CD1c-positive myeloid dendritic cell (primary cell): ENCODE data around the gene FAM53A.
"Not testable (repeated sequence)": the region's sequence is repeated elsewhere in the genome, so short reads cannot be mapped to it uniquely, and the experiment has no call there.

Source experiments
- DNase-seq: peaks from one replicate; pipeline ENCODE4 v3.0.0-alpha.2; 2016; ENCODE audit errors: extremely low spot score

Gene FAM53A

GRCh38 chr4:1622956-1623355 is 61.2 kb downstream of the FAM53A start:
- no peak for DNase-seq

GRCh38 chr4:1622238-1622637 is 61.9 kb downstream of the FAM53A start:
- DNase-seq: no peak

DNA sequence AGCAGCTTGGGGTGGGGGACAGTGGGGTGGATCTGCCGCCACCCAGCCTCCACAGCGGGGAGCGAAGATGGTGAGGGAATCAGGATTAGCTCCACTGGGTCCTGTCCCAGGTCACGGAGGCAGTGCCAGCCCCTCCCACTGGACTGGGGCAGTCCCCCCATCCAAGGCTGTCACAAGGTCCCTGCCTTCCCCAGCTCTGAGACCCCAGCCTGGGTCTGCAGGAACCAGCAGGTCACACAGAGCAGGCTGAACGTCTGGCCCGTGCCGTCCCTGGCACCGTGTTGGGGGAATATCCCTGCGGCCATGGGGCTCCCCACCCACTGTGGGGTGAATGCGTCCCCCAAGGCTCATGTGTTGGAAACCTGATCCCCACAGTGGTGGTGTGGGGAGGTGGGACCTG is 62.6 kb downstream of the FAM53A start:
- no peak for DNase-seq

DNA sequence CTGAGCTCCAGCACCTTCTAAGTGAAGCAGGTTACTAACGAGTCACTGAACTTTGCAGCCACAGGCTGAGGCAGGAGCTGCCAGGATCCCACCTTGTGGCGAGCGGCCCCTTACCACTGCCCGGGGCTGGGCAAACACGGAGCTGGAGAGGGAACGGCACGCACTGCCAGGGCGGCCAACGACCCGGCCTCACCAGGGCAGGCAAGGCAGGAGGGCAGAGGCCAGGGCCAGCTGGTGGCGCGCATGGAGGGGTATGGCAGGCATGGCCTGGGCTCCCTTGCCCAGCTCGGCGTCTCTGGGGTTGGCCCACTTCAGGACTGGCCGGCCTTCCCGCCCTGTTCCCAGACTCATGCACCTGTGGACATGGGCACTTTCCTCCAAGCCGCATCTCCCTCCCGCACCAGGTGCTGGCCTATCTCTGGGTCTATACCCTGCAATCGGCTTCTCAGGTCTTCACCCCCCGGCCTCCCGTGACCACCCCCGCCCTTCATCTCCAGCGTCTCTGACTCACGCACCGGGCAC is 64.9 kb downstream of the FAM53A start:
- DNase-seq: no peak

- DNase-seq: no peak
These were observed 65.7 kb downstream of the FAM53A start for GRCh38 chr4:1618438-1618837.

- no peak for DNase-seq
These were observed 67.6 kb downstream of the FAM53A start for GRCh38 chr4:1616557-1616930.

DNA sequence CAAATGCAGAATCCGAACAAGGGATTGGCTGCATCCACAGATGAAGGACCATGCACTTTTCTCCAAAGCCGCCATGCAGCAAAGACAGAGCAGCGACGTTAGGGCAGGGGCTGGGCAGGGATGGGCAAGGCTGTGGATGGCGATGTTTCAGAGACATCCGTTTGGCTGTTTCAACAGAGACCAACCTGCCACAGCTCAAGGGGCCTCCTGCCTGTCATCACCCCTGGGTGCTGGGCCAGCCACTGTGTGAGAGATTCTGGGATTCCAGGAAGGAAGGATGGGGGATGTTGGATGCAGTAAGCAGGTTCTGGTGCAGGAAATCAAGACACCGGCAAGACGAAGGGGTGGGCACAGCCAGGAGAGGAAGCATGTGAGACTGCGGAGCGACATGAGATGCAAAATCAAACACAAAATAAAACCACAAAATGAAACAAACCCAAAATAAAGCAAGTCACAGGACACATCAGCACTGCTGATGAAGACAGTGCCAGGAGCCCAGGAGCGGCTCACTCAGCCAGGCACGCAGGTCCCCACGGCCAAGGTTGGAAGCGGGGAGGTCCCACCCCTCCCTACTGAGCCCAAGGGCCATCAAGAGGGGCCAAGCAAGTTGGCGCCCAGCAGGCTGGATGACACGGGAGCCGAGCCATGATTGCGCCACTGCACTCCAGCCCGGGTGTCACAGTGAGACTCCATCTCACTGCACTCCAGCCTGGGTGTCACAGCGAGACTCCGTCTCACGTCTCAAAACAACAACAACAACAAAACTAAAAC is 68.1 kb downstream of the FAM53A start:
- DNase-seq: no peak

DNA sequence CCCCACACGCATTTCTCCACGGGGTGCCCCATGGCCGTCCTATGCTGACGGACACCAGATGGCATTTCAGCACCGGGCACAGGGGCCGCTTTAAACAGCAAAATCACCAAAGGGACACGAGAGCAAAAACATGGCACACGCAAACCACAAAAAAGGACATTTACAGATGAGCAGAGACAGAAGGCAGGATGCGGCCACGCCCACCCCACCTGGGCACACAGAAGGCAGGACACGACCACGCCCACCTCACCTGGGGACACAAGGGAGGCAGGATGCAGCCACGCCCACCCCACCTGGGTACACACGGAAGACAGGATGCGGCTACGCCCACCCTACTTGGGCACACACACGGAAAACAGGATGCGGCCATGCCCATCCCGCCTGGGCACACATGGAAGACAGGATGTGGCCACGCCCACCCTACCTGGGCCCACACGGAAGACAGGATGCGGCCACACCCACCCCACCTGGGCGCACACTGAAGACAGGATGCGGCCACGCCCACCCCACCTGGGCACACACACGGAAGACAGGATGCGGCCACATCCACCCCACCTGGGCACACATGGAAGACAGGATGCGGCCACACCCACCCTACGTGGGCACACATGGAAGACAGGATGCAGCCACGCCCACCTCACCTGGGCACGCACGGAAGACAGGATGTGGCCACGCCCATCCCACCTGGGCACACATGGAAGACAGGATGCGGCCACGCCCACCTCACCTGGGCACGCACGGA is 69.1 kb downstream of the FAM53A start:
- no peak for DNase-seq

DNA sequence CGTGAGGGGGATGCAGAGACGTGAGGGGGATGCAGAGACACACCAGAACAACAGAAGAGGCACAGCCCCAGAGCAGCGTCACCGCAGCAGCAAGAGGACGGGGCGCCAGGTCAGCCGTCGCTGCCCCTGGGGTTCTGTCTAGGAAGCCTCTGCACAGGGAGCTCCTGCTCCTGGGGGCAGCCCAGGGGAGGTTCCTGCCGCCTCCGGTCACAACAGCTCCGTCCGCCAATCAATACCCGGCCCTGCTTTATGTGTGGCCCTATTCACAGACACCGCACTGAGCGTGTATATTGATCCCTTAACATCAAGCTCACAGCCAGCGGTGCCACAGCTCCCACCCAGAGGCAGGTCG is 69.6 kb downstream of the FAM53A start:
- DNase-seq: no peak

DNA sequence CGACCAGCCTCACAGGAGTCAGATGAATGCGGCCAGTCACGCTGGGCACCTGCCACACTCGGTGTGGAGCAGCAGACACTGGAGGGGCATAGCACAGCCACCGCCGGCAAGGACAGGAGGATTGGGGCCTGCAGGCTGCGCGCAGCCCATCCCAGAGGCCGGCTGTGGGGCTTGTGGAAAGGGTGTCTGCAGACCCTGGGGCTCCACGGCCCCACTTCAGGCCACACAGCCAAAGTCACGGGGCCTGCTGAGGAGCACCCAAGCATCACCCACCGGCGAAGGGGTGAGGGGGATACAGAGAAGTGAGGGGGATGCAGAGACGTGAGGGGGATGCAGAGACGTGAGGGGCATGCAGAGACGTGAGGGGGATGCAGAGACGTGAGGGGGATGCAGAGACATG is 70.1 kb downstream of the FAM53A start:
- no peak for DNase-seq

DNA sequence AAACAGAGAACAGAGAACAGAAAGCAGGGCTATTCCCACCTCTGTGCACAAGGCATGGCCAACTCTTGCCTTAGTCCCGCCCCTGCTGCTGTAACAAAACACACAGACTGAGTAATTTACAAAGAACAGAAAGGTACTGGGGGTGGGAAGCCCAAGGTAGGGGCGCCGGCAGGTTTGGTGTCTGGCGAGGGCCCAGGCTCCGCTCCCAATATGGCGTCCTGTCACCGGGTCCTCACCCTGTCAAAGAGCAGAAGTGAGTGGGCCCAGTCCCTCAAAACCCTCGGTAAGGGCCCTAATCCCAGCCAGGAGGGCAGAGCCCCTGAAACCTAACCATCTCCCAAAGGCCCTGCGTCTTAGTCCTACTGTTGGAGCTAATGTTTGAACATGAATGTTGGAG is 71.0 kb downstream of the FAM53A start:
- no peak for DNase-seq

GRCh38 chr4:1612278-1613098 is 71.6 kb downstream of the FAM53A start:
- DNase-seq: no peak

GRCh38 chr4:1611501-1611870 is 72.6 kb downstream of the FAM53A start:
- DNase-seq: no peak

DNA sequence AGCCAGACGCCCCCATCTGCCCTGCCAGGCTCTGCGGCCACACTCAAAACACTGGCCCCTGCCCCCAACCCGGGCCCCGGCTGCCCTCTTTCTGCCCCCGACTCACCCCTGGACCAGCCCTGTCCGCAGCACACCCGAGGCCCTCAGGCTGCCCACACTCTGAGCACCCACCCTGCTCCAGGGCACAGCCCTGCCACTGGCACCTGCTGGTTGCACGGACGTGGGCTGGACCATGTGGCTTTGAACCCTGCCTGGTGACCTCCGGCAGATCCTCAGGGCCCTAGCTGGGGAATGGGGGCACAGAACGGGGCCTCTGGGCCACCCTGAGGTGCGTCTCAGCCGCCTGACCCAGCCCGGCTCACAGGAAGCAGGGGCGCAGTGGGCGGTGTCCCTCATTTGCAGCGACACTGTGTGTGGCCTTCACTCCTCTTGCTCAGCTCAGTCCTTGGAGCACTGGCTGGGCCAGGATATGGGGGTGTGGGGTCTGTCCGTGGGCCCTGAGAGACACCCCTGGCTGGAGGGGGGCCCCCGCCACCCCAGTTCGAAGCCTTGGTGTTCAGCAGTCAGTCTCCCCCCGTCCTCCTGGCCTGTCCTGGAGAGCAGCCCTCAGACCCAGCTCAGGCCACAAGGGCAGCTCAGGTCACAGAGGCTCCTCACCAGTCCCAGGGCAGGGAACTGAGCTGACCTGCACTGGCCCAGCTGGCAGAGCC is 73.2 kb downstream of the FAM53A start:
- DNase-seq: no peak

GRCh38 chr4:1609901-1610790 is 74.0 kb downstream of the FAM53A start:
- DNase-seq: no peak

GRCh38 chr4:1608821-1609500 is 75.2 kb downstream of the FAM53A start:
- DNase-seq: no peak

DNA sequence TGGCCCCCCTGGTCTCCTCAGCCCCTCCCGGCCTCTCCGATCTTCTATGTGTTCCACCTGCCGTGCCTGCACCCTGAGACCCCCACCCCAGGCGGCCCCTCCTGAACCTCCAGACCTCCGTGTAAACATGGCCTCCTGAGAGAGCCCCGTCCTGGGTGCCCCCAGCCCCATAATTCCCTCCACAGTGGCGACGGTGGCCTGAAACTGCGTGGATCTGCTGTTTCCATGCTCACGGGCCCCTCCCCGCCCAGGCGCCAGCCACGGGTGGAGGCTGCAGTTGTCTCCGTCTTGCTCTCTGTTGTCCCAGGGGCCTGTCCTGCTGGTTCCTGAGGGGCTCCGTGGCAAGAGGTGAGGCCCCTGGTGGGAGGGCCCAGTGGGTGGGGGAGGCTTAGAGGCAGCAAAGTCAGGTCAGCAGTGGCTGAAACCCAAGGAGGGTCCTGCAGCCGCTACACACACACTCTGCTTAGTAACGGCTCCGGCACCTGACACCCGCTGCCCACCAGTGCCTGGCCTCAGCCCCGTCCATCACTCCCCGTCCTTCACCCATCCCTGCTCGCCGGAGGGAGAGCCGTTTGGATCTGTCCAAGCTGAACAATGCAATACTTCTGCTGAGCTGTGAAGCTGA is 75.8 kb downstream of the FAM53A start:
- DNase-seq: no peak

DNA sequence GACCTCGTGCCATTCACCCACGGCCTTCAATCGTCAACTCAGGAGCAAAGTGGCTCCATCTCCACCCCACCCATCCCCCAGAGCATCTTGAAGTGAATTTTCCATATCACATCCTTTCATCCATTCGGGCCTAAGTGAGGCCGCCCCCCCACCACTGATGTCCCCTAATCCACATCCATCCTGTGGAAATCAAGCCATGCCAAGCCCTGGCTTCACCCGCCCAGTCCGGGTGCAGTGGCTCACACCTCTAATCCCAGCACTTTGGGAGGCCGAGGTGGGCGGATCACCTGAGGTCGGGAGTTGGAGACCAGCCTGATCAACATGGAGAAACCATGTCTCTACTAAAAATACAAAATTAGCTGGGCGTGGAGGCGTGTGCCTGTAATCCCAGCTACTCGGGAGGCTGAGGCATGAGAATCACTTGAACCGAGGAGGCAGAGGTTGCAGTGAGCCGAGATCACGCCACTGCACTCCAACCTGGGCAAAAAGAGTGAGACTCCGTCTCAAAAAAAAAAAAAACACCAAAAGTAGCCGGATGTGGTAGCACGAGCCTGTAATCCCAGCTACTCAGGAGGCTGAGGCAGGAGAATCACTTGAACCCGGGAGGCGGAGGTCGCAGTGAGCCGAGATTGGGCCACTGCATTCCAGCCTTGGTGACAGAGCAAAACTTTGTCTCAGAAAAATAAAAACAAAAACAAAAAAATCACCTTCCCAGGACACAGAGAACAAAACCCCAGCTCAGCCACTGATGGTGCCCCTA is 76.5 kb downstream of the FAM53A start:
- DNase-seq: not testable (repeated sequence)

- peak; percentile 20 for DNase-seq
These were observed 79.4 kb downstream of the FAM53A start for GRCh38 chr4:1604706-1605205.
